Activated naive CD4-positive, alpha-beta T cell treated with anti-CD3 and anti-CD28 coated beads, Interleukin-2, amount 50 U/mL, for 24 hours (primary cell): Measurements from ENCODE around the gene NECAB2.

Experiments used
- H3K27ac Mint-ChIP-seq: one replicate; pipeline ENCODE4 v1.8.0; 2021; ENCODE audit warnings: mild to moderate bottlenecking, mixed read lengths
- H3K27me3 Mint-ChIP-seq: one replicate; pipeline ENCODE4 v1.8.0; 2021; ENCODE audit warnings: mixed read lengths
- H3K36me3 Mint-ChIP-seq: one replicate; pipeline ENCODE4 v1.8.0; 2021; ENCODE audit warnings: mixed read lengths
- H3K4me1 Mint-ChIP-seq: one replicate; pipeline ENCODE4 v1.8.0; 2021; ENCODE audit warnings: mixed read lengths
- H3K4me3 Mint-ChIP-seq: one replicate; pipeline ENCODE4 v1.8.0; 2021; ENCODE audit warnings: mild to moderate bottlenecking, mixed read lengths
- H3K9me3 Mint-ChIP-seq: one replicate; pipeline ENCODE4 v1.8.0; 2021; ENCODE audit warnings: mixed read lengths

NECAB2 gene

DNA sequence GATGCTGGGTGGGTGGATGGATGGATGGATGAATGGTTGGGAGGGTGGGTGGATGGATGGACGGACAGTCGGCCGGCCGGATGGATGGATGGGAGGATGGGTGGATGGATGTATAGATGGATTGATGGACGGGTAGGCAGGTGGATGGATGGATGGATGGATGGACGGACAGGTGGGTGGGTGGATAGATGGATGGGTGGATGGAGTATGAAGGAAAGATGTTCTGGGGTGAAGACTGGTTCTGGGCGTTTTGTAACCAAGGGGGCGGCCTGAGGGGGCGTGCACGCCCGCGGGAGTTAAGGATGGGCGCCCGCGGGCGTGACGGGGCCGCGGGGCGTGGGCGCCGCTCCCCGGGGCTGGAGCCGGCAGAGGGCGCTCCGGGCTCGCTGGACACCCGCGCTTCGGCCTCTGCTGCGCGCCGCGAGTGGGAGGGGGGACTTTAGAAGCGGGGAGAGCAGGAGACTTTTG, at the start of gene NECAB2:
Gene NECAB2, plus strand, starts transcription at position 407 of the 468 bp plus-strand sequence. CDS start 405 bp downstream, outside the sequence.
- Mint-ChIP-seq H3K4me1 (peaks cover 4% of the 10 kb centered on the region), H3K4me3 (peak within 1 kb of the TSS; percentile 56), H3K27ac (no peak within 1 kb of the TSS), H3K27me3 (peaks cover 12% of the 10 kb centered on the region), H3K9me3 (no peaks in the 10 kb centered on the region), H3K36me3 (no peaks in the 10 kb centered on the region)

DNA sequence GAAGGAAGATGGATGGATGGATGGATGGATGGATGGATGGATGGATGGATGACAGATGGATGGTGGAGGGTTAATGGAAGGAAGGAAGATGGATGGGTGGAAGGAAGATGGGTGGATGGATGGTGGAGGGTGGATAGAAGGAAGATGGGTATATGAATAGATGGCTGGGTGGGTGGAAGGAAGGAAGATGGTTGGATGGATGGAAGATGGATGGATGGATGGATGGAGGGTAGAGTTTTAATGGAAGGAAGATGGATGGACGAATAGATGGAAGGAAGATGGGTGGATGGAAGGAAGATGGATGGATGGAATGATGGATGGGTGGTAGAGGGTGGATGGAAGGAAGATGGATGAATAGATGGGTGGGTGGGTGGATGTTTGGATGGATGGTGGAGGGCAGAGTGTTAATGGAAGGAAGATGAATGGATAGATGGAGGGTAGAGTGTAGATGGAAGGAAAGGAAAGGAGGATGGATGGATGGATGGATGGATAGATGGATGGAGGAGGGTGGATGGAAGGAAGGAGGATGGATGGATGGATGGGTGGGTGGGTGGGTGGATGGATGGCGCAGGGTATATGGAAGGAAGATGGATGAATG, 47.1 kb upstream of the NECAB2 start:
- no peak overlapping the region for H3K4me3 Mint-ChIP-seq
- H3K4me1 Mint-ChIP-seq, result no peaks in the 10 kb centered on the region
- peaks cover 10% of the 10 kb centered on the region for H3K36me3 Mint-ChIP-seq
- peak overlapping the region; percentile 3 for H3K27ac Mint-ChIP-seq
- H3K9me3 Mint-ChIP-seq, result no peaks in the 10 kb centered on the region
- H3K27me3 Mint-ChIP-seq, result no peaks in the 10 kb centered on the region

DNA sequence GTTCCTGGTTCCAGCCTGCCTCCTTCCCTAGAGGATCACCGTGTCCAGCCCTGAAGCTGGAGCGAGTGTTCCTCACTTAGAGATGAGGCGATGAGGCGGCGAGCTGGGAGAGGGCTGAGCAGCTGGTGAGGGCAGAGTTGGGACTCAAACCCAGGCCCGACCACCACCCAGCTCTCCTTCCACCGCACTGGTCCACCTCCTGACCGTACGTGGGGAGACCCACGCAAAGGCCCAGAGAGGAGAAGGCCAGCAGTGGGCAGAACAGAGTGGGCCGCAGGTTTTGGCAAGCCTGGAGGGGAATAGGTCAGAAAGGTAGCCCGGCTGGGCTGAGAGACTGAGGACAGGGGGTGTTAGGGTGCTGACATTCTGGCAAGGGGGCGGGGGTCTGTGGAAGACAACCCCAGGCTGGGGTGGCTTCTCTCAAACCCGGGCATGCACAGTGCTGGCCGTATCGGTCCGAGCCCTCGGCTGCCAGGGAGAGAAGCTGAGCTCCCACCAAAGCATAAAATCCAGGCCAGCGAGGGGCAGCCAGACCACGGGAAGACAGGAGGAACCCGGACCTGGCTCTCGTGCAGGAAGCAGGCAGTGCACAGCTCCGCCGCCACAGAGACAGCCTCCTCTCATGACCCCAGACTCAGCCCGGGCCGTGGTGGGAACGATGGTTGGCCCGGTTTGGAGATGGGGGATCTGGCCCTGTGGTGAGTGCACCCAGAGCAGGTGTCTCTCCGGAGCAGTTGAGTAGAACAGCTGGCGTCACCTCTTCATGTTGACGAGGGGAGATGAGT, 44.3 kb upstream of the NECAB2 start:
- no peaks in the 10 kb centered on the region for H3K9me3 Mint-ChIP-seq
- no peak overlapping the region for H3K27ac Mint-ChIP-seq
- H3K27me3 Mint-ChIP-seq, result no peaks in the 10 kb centered on the region
- peaks cover 4% of the 10 kb centered on the region for H3K4me1 Mint-ChIP-seq
- peaks cover 5% of the 10 kb centered on the region for H3K36me3 Mint-ChIP-seq
- H3K4me3 Mint-ChIP-seq, result no peak overlapping the region

DNA sequence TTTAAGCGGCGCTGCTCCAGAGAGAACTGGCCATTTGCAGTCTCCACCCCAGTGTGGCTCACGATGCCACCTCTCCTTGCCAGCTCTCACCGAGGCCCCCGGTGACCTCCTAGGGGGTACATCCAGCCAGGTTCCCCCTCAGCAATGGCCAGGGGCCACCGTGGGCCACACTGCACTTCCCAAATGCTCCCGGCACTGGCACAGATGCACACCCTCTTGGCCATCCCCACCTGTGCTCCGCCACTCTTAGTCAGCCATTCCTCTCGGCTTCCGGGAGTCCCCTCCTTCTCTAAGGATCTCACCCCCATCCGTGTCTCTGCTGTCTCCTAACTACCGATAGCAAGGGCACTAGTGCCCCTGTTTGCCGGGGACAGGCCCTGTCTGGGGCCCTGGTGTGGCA, 43.4 kb upstream of the NECAB2 start:
- H3K36me3 Mint-ChIP-seq, result peaks cover 5% of the 10 kb centered on the region
- peaks cover 4% of the 10 kb centered on the region for H3K4me1 Mint-ChIP-seq

DNA sequence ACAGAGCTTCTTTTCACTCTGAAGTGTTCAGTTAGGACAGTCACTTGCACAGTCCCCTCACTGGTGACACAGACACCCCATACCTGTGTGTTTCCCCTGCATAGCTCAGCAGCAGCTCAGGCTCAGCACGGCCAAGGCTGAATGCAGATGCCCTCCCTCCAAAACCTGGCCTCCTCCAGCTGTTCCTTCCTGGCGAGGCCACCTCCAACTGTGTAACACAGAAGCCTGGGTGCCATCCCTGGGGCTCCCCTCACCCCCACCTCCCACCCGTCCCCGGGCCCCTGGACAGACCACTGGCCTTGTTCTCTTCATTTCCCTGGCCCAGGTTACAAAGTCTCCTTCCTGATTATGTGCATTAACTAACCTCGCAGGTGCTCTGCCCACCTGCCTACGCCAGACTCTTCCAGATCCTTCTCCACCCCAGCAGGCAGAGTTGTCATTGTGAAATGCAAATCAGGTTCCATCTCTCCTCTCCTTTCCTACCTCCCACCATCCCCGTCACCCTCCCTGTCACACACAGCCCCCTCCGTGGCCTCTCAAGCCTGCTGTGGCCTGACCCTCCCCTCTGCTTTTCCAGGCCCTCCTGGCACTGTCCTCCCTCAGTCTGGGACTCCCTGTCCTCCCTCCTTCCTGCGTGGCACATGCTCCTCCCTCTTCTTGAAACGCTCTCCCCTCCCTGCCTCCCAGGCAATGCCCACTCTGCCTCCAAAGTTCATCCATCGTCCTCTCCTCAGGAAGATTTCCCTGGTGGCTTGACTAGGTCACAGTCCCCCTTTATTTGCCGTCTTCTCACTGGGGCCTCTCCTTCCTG, 42.7 kb upstream of the NECAB2 start:
- Mint-ChIP-seq H3K27ac (no peak overlapping the region), H3K36me3 (peaks cover 5% of the 10 kb centered on the region), H3K9me3 (no peaks in the 10 kb centered on the region), H3K4me3 (no peak overlapping the region), H3K4me1 (peaks cover 4% of the 10 kb centered on the region), H3K27me3 (no peaks in the 10 kb centered on the region)

More for the DNA sequence above, 43.4 kb upstream of the NECAB2 start:
- Mint-ChIP-seq H3K4me3 (no peak overlapping the region), H3K27me3 (no peaks in the 10 kb centered on the region), H3K9me3 (no peaks in the 10 kb centered on the region), H3K27ac (no peak overlapping the region)

DNA sequence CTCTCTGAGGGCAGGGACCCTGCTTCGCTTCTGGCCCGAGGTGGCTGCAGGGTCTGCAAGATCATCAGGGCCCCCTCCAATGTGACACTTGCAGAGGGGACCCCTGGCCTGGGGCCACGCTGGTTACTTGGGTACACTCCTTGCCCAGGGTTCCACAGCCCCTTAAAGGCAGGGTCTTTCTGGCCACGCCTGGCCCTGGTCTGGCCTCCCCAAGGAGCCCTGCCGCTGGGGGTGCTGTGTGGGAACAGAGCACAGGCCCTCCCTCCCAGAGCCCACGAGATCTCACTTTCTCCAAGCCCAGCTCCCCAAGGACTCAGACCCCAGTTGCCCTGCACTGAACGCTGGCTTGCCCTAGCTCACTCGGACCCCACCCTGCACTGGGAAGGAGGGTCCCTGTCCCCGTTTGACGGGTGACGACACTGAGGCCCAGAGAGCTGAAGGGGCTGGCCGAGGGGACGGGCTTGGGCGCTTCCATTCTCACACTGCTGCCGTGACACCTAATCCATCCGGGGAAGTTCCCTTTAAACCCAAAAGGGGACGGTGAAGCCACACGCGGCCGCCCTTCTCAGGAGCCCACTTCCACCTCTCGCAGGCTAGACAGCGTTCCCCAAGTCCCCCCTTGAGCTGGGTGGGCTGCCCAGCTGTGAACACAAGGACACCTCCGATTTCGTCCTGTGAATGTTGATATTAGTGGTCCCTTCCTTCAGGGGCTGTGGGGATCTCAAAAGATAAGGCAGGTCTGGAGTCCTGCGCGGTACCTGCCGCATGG, 41.9 kb upstream of the NECAB2 start:
- H3K4me3 Mint-ChIP-seq, result no peak overlapping the region
- H3K27ac Mint-ChIP-seq, result no peak overlapping the region
- no peaks in the 10 kb centered on the region for H3K27me3 Mint-ChIP-seq
- H3K9me3 Mint-ChIP-seq, result no peaks in the 10 kb centered on the region
- H3K36me3 Mint-ChIP-seq, result peaks cover 2% of the 10 kb centered on the region
- H3K4me1 Mint-ChIP-seq, result peaks cover 4% of the 10 kb centered on the region

DNA sequence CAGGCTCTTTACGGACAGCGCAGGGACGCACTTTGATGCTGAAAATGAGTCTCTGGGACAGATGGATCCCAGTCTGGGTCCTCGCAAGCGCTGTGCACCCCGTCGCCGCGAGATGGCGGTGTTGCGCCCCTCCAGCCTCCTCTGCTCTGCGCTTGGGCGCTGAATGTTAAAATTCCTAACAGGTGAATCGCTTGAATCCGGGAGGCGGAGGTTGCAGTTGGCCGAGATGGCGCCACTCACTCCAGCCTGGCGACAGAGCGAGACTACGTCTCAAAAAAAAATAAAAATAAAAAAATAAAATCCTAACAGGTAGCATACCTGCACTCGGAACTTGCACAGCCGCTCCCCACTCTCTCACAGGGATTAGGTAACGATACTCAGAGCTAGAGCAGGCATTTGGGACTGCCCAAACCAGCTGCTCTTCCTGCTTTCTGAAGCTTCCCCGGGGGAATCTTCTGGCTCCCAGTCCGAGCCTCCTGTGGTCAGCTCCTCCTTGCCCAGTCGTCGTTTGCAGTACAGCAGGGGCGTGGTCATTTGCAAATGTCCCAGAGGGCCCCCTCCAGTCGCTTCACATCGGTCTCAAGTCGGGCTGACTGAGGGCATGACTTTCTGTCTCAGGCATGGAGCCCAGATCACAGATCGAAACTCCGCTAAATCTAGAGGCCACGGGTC, 41.2 kb upstream of the NECAB2 start:
- Mint-ChIP-seq H3K4me1 (peaks cover 4% of the 10 kb centered on the region), H3K9me3 (no peaks in the 10 kb centered on the region), H3K27me3 (no peaks in the 10 kb centered on the region), H3K36me3 (peaks cover 2% of the 10 kb centered on the region), H3K27ac (no peak overlapping the region), H3K4me3 (no peak overlapping the region)

DNA sequence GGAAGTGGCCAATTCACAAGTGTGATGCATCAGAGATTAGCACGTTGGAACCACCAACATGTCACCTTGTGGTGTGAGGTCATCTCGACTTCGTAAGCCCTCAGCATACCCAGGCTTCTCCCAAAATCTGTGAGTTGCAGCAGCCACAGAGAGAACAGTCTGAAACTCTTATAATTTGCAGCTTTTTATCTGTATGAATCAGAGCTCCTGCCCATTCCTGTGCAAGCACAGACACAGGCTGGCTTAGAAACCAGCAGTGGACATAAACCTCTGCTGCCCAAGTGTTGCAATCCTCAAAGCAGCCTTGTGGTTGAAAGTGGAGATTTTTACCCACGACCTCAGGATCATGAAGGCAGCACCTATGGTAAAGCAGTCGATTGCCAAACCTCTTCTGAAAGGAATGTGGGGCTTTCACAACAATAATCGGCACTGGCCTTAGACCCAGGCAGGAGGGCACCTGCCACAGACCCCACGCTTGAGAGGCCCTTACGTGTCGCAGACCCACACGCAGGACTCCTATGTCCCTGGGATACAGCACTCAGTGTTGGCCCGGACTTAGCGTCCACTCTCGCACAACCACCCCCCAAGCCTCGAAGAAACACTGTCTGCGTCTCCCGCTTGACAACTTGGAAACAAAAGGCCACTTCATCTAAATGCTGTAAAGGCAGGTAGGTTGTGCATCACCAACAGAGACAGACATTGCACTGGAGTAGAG, 39.5 kb upstream of the NECAB2 start:
- H3K4me1 Mint-ChIP-seq, result peaks cover 4% of the 10 kb centered on the region
- H3K36me3 Mint-ChIP-seq, result no peaks in the 10 kb centered on the region
- H3K4me3 Mint-ChIP-seq, result no peak overlapping the region
- H3K27ac Mint-ChIP-seq, result no peak overlapping the region
- no peaks in the 10 kb centered on the region for H3K9me3 Mint-ChIP-seq
- no peaks in the 10 kb centered on the region for H3K27me3 Mint-ChIP-seq

DNA sequence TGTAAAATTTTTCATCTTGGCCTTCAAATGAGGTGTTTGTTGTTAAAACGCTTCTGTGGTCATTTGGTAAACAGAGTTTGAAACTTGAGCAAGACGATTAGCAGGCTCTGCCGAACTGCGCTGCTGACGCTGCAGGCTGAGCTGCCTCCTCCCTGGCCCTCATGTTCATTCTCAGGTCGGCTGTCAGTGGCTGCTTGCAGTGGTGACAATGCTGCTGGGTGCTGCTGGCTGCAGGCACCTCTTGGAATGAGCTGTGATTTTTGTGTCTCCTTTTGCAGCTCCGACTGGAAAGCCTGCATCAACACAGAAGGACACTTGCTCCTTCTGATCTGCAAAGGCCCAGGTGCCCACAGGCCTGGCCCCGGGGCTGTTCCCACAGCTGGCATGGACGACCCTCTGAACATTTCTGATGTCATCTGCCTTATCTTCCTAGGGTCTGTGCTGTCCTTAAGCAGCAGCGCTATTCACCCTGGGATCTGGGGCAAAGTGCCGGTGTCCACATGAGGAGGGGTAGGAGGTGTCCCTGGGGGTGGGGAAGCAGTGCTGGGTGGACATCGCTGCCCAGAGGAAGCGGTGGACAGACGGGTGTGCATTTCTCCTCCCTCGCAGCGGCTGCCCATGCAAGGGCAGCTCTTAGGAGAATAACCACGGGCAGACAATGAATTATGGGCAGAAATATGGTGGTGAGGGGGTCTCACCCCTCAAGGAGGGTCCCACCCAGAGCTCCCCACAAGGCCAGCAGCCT, 38.1 kb upstream of the NECAB2 start:
- Mint-ChIP-seq H3K27me3 (no peaks in the 10 kb centered on the region), H3K36me3 (peaks cover 1% of the 10 kb centered on the region), H3K27ac (no peak overlapping the region), H3K4me1 (peaks cover 4% of the 10 kb centered on the region), H3K9me3 (no peaks in the 10 kb centered on the region), H3K4me3 (no peak overlapping the region)

DNA sequence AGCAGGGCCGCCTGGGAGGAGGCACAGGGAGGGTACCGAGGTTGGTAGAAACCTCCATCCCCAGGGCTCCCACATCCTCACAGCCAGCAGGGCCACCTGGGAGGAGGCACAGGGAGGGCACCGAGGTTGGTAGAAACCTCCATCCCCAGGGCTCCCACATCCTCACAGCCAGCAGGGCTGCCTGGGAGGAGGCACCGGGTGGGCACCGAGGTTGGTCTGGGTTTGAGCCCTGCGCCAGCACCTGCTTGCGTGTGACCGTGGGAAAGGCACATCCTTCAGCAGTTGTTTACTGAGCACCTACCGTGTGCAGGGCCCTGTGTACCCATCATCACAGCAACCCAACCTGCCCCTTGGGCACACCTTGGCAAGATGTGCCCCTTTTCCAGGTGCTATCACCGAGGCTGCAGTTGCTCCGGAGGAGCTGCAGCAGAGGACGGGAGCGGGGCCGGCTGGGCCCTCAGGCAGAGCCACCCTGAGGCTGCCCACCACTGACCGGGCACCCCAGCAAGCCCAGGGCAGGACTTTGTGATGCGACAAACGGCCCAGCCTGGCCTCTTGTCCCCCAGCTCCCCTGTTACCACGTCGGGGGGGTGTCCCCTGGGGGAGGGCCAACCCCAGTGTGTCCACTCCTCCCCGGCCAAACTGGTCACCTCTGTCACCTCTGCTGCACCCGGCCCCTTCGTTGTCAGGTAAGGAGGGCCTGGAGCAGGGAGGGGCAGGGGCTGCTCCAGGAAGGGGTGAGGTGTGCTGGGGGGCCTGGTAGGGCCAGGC, 37.1 kb upstream of the NECAB2 start:
- Mint-ChIP-seq H3K27ac (no peak overlapping the region), H3K4me3 (no peak overlapping the region), H3K36me3 (peaks cover 1% of the 10 kb centered on the region), H3K27me3 (no peaks in the 10 kb centered on the region), H3K4me1 (peaks cover 4% of the 10 kb centered on the region), H3K9me3 (no peaks in the 10 kb centered on the region)

DNA sequence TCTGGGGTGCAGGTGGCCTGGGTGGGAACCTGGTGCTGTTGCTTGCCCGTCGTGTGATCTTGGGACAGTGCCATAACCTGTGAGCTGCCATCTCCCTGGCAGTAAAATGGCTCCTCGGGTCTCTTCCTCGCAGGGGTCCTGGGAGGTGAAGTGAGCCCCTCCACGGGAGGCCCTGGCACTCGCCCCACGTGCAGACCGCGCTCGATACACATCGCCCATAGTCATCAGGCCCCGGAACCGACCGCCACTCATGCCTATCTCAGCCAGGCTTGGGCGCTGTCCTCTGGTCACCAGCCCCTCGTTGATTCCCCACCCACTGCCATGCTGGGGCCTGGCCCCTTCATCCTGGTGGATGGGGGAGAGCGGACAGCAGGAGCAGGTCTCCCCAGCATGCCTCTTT, 36.5 kb upstream of the NECAB2 start:
- Mint-ChIP-seq H3K27ac (no peak overlapping the region), H3K27me3 (no peaks in the 10 kb centered on the region), H3K36me3 (peaks cover 1% of the 10 kb centered on the region), H3K4me1 (peaks cover 2% of the 10 kb centered on the region), H3K4me3 (no peak overlapping the region), H3K9me3 (no peaks in the 10 kb centered on the region)

DNA sequence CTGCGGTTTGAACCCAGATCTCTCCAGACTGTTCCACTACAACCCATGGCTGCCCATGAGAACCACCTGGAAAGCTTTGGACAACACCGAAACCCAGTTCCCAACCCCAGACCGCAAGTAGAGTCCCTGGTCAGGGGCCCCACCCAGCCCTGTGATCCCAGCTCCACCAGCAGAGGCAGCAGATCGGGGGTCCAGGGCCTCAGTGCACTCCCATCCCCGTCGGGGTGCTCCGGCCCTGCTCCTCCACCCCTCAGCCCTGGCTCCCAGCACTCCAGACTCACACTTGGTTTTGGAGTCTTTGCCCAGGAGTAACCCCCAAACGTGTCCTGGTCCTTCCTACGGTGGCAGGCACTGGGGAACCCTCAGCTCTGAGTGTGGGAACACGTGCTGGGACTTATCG, 35.7 kb upstream of the NECAB2 start:
- H3K36me3 Mint-ChIP-seq, result peaks cover 1% of the 10 kb centered on the region
- no peak overlapping the region for H3K27ac Mint-ChIP-seq
- no peak overlapping the region for H3K4me3 Mint-ChIP-seq
- no peaks in the 10 kb centered on the region for H3K4me1 Mint-ChIP-seq
- no peaks in the 10 kb centered on the region for H3K9me3 Mint-ChIP-seq
- H3K27me3 Mint-ChIP-seq, result no peaks in the 10 kb centered on the region

DNA sequence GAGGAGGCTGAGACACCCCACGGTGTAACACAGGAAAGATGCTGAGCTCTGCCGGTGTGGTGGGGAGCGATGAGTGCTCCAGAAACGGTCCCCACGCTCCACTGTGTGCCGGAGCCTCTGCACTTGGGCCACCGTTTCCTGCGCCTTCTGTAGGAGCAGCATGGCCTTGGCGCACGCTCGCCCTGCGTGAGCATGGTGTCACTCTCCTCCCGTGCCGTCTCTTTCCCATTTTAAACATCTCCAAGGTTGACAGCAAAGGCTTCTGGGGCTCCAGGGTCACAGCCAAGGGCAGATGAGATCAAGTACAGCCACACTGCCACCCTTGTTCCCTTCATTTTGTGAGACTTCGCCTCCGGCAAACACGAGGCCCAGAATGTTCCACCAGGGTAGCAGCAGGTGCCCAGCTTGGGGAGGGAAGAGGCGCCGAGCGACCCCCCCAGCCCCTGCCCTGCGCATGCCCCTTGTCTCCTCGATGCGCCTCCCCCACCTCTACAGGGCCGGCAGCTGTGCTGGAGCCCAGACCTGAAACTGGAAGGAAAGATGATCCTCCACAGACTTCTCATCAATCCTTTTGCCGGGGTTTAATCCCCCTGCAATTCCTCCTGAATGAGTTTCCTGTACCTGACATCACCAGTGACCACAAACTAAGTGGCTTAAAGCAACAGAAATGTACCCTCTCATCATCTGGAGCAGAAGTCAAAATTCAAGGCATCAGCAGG, 34.9 kb upstream of the NECAB2 start:
- no peak overlapping the region for H3K4me3 Mint-ChIP-seq
- H3K36me3 Mint-ChIP-seq, result peaks cover 1% of the 10 kb centered on the region
- H3K27ac Mint-ChIP-seq, result no peak overlapping the region
- H3K4me1 Mint-ChIP-seq, result no peaks in the 10 kb centered on the region
- H3K27me3 Mint-ChIP-seq, result no peaks in the 10 kb centered on the region
- no peaks in the 10 kb centered on the region for H3K9me3 Mint-ChIP-seq
